ENCODE results near the gene CA11.
A peak's percentile ranks its signal among the peaks of the same experiment; 100 is the strongest.

CA11 gene

GRCh38 chr19:48611872-48612271, 34.1 kb downstream of the CA11 start:
- DNase-seq = no peak

- no peak for DNase-seq
Measured at GRCh38 chr19:48609571-48610108, 36.3 kb downstream of the CA11 start.

- DNase-seq = peak; percentile 81
Measured at GRCh38 chr19:48608798-48609263, 37.2 kb downstream of the CA11 start.

- DNase-seq = no peak
Measured at GRCh38 chr19:48607359-48607755, 38.6 kb downstream of the CA11 start.

GRCh38 chr19:48606463-48607358, 39.3 kb downstream of the CA11 start, which contains the start of gene SPACA4:
Gene SPACA4 (plus strand): TSS chr19:48606742. CDS start chr19:48606979, 237 bp downstream.
- no peak for DNase-seq

GRCh38 chr19:48603850-48604249, 42.1 kb downstream of the CA11 start:
- DNase-seq = no peak

GRCh38 chr19:48603449-48603848, 42.5 kb downstream of the CA11 start:
- DNase-seq = no peak

GRCh38 chr19:48603001-48603400, 43.0 kb downstream of the CA11 start:
- DNase-seq = no peak

- no peak for DNase-seq
Measured at GRCh38 chr19:48600679-48601417, 45.1 kb downstream of the CA11 start.

GRCh38 chr19:48598996-48599700, 46.8 kb downstream of the CA11 start:
- DNase-seq = no peak

GRCh38 chr19:48596679-48597465, 49.1 kb downstream of the CA11 start:
- DNase-seq = no peak

- no peak for DNase-seq
Measured at GRCh38 chr19:48596237-48596636, 49.8 kb downstream of the CA11 start.

GRCh38 chr19:48595833-48596232, 50.2 kb downstream of the CA11 start:
- DNase-seq = no peak

GRCh38 chr19:48595171-48595570, 50.8 kb downstream of the CA11 start:
- no peak for DNase-seq

- peak; percentile 34 for DNase-seq
Measured at GRCh38 chr19:48591021-48591420, 55.0 kb downstream of the CA11 start.

GRCh38 chr19:48588670-48589401, 57.2 kb downstream of the CA11 start:
- DNase-seq = peak; percentile 95
